Uterus (tissue), 2 donors: Measurements from ENCODE around the gene FAM227A.

Source experiments
- CTCF ChIP-seq, 4 experiments: fragments of 200-600 bp in 2 of 4; fragments of 450-650 bp in 2 of 4; sonication (generic) in 2 of 4; IDR thresholded peaks; one replicate each; pipeline ENCODE4 v1.5.1; 2016 to 2019; ENCODE audit warnings: antibody characterized with exemption in 4 of 4, mild to moderate bottlenecking in 2 of 4, moderate library complexity in 1 of 4
- POLR2A ChIP-seq, 2 donors: fragments of 450-650 bp; IDR thresholded peaks; one replicate each; pipeline ENCODE4 v1.6.1; 2016; ENCODE audit warnings: antibody characterized with exemption in 2 of 2, mild to moderate bottlenecking in 1 of 2, moderate library complexity in 1 of 2

- TF ChIP-seq CTCF (IDR thresholded peaks at IDR 0.05) (no peak), POLR2A (IDR thresholded peaks at IDR 0.05) (no peak)
Measured at GRCh38 chr22:38618682-38619081, 37.5 kb downstream of the FAM227A start.
